OCI-LY1 (cell line): ENCODE results near the gene DPT.

Source experiments
- H2AFZ ChIP-seq: fragments of 200-600 bp; sonication (generic), shearing (Covaris generic); 2 replicates; pipeline ENCODE4 v1.6.0; 2014; ENCODE audit warnings: antibody characterized with exemption, mild to moderate bottlenecking, low read length
- H3F3A ChIP-seq: fragments of 200-600 bp; sonication (generic), shearing (Covaris generic); 2 replicates; pipeline ENCODE4 v1.6.0; 2014; ENCODE audit warnings: mild to moderate bottlenecking, antibody characterized with exemption, low read length, moderate library complexity; ENCODE audit not compliant: insufficient read depth
- H3K27ac ChIP-seq: fragments of 200-600 bp; sonication (generic); 2 replicates; pipeline ENCODE4 v1.5.1; 2014; ENCODE audit warnings: low read length, mixed run types, mild to moderate bottlenecking, low read depth; ENCODE audit not compliant: poor library complexity, severe bottlenecking
- H3K27me3 ChIP-seq: fragments of 200-600 bp; sonication (generic); 2 replicates; pipeline ENCODE4 v1.6.0; 2014; ENCODE audit warnings: antibody characterized with exemption, mild to moderate bottlenecking, low read length, moderate library complexity; ENCODE audit not compliant: insufficient read depth
- H3K36me3 ChIP-seq: fragments of 200-600 bp; sonication (generic); 2 replicates; pipeline ENCODE4 v1.6.1; 2014; ENCODE audit warnings: mild to moderate bottlenecking, antibody characterized with exemption, low read length, moderate library complexity, mixed read lengths; ENCODE audit not compliant: insufficient read depth
- H3K4me1 ChIP-seq: fragments of 200-600 bp; sonication (generic); 2 replicates; pipeline ENCODE4 v1.5.1; 2014; ENCODE audit warnings: mild to moderate bottlenecking, low read length, moderate library complexity; ENCODE audit not compliant: insufficient read depth, severe bottlenecking
- H3K4me2 ChIP-seq: fragments of 200-600 bp; sonication (generic), shearing (Covaris generic); 2 replicates; pipeline ENCODE4 v1.6.1; 2014; ENCODE audit warnings: low read length
- H3K4me3 ChIP-seq: fragments of 200-600 bp; sonication (generic); 2 replicates; pipeline ENCODE4 v1.5.1; 2014; ENCODE audit warnings: low read length, low read depth, mild to moderate bottlenecking, mixed read lengths; ENCODE audit not compliant: poor library complexity, severe bottlenecking
- H3K79me2 ChIP-seq: fragments of 200-600 bp; shearing (Covaris generic); 2 replicates; pipeline ENCODE4 v1.6.1; 2016; ENCODE audit warnings: mixed run types, low read length, mixed read lengths; ENCODE audit not compliant: insufficient read depth
- H3K9ac ChIP-seq: fragments of 200-600 bp; sonication (generic), shearing (Covaris generic); 2 replicates; pipeline ENCODE4 v1.6.1; 2014; ENCODE audit warnings: mild to moderate bottlenecking, low read length, mixed read lengths
- H3K9me2 ChIP-seq: fragments of 200-600 bp; sonication (generic), shearing (Covaris generic); 2 replicates; pipeline ENCODE4 v1.6.1; 2014; ENCODE audit warnings: low read depth, mild to moderate bottlenecking, low read length, mixed read lengths
- H3K9me3 ChIP-seq: fragments of 200-600 bp; shearing (Covaris generic); 2 replicates; pipeline ENCODE4 v1.6.1; 2014; ENCODE audit warnings: low read length, mixed read lengths
- H4K20me1 ChIP-seq: fragments of 200-600 bp; sonication (generic), shearing (Covaris generic); 2 replicates; pipeline ENCODE4 v1.6.0; 2016; ENCODE audit warnings: mild to moderate bottlenecking, low read length; ENCODE audit not compliant: insufficient read depth
- CTCF ChIP-seq: fragments of 200-600 bp; sonication (generic), shearing (Covaris generic); IDR thresholded peaks from 2 replicates; pipeline ENCODE4 v1.5.1; 2017; ENCODE audit warnings: mild to moderate bottlenecking, antibody characterized with exemption, low read length, moderate library complexity, mixed read lengths
- EZH2 ChIP-seq: fragments of 200-600 bp; sonication (generic), shearing (Covaris generic); IDR thresholded peaks from 2 replicates; pipeline ENCODE4 v1.8.0; 2017; ENCODE audit warnings: borderline replicate concordance, mixed run types, mild to moderate bottlenecking, antibody characterized with exemption, low read length, moderate library complexity, mixed read lengths

The DPT gene

GRCh38 chr1:168676861-168677260, 52.1 kb downstream of the DPT start:
- no peaks in the 10 kb centered on the region for H3F3A ChIP-seq
- H3K9me3 ChIP-seq: no peaks in the 10 kb centered on the region
- no peaks in the 10 kb centered on the region for H3K27me3 ChIP-seq
- no peaks in the 10 kb centered on the region for H3K4me1 ChIP-seq
- no peak overlapping the region for H3K9ac ChIP-seq
- H3K9me2 ChIP-seq: no peaks in the 10 kb centered on the region
- TF ChIP-seq EZH2: no peak
- TF ChIP-seq CTCF: no peak
- H4K20me1 ChIP-seq: no peaks in the 10 kb centered on the region
- no peak overlapping the region for H2AFZ ChIP-seq
- no peaks in the 10 kb centered on the region for H3K79me2 ChIP-seq
- no peak overlapping the region for H3K4me3 ChIP-seq
- H3K36me3 ChIP-seq: no peaks in the 10 kb centered on the region
- H3K4me2 ChIP-seq: no peak overlapping the region
- no peak overlapping the region for H3K27ac ChIP-seq

GRCh38 chr1:168676029-168676812, 52.8 kb downstream of the DPT start:
- no peaks in the 10 kb centered on the region for H3K9me2 ChIP-seq
- H3K4me1 ChIP-seq: no peaks in the 10 kb centered on the region
- H3K4me2 ChIP-seq: no peak overlapping the region
- H3K4me3 ChIP-seq: no peak overlapping the region
- H3K9ac ChIP-seq: no peak overlapping the region
- no peak overlapping the region for H2AFZ ChIP-seq
- H4K20me1 ChIP-seq: no peaks in the 10 kb centered on the region
- no peak for TF ChIP-seq EZH2
- no peak for TF ChIP-seq CTCF
- H3K27me3 ChIP-seq: no peaks in the 10 kb centered on the region
- no peak overlapping the region for H3K27ac ChIP-seq
- no peaks in the 10 kb centered on the region for H3F3A ChIP-seq
- no peaks in the 10 kb centered on the region for H3K36me3 ChIP-seq
- H3K79me2 ChIP-seq: no peaks in the 10 kb centered on the region
- no peaks in the 10 kb centered on the region for H3K9me3 ChIP-seq

GRCh38 chr1:168673974-168674683, 54.9 kb downstream of the DPT start:
- H3K4me1 ChIP-seq: no peaks in the 10 kb centered on the region
- no peaks in the 10 kb centered on the region for H3K79me2 ChIP-seq
- TF ChIP-seq EZH2 (no peak), CTCF (no peak)

More at GRCh38 chr1:168673974-168674683, 54.9 kb downstream of the DPT start:
- Histone ChIP-seq H4K20me1 (no peaks in the 10 kb centered on the region), H3K4me3 (no peak overlapping the region), H2AFZ (no peak overlapping the region), H3K9ac (no peak overlapping the region), H3K9me3 (no peaks in the 10 kb centered on the region), H3F3A (no peaks in the 10 kb centered on the region), H3K27ac (no peak overlapping the region), H3K9me2 (no peaks in the 10 kb centered on the region), H3K4me2 (no peak overlapping the region), H3K27me3 (no peaks in the 10 kb centered on the region), H3K36me3 (no peaks in the 10 kb centered on the region)
